ELR (cell line): ENCODE measurements around the gene RANGAP1.
A peak's percentile ranks its signal among the peaks of the same experiment; 100 is the strongest.

Experiments used
- DNase-seq: peaks from one replicate; pipeline ENCODE4 v3.0.0-alpha.2; 2015; ENCODE audit warnings: low read depth

RANGAP1 gene, protein sequence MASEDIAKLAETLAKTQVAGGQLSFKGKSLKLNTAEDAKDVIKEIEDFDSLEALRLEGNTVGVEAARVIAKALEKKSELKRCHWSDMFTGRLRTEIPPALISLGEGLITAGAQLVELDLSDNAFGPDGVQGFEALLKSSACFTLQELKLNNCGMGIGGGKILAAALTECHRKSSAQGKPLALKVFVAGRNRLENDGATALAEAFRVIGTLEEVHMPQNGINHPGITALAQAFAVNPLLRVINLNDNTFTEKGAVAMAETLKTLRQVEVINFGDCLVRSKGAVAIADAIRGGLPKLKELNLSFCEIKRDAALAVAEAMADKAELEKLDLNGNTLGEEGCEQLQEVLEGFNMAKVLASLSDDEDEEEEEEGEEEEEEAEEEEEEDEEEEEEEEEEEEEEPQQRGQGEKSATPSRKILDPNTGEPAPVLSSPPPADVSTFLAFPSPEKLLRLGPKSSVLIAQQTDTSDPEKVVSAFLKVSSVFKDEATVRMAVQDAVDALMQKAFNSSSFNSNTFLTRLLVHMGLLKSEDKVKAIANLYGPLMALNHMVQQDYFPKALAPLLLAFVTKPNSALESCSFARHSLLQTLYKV

DNA sequence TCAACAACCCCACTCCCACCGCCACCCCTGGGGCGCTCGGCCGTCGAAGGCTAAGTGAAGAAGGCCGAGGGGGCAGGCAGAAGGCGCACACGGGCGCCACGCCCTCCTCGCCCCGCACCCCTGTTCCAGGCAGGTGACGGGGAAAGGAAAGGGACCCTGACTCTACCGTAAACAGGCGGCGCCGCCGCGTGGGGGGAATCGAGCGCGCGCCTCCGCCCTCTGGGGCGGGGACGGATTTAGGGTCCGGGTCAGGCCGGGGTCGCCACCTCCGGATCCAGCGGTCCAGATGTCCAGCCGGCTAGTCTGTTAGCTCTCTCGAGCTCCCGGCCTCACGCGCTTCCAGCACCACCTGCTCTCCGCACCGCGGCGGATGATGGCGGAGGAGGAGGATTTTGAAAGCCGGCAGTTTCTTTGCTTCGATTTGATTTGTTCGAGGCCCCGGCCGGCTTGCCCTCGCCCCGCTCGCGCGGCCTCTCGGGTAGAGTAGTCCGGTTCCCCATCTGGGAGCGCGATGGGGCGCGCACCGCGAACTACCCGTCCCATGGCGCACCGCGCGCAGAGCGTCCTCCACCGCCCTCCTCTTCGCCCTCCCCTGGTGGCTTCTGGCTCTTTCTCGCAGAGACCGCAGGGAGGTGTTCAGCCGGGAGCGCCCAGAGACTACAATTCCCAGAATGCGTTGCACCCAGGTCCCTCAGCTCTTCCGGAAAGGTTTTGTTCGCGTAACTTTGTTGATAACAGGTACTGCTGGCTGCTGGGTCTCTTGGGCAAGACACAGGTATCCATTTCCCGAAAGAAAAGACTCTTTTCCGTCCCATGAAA lies at the start of gene RANGAP1:
RANGAP1 (minus strand) TSS at position 368 of the 819 bp plus-strand sequence. CDS start 5,143 bp downstream, outside the sequence.
- DNase-seq: peak; percentile 99

DNA sequence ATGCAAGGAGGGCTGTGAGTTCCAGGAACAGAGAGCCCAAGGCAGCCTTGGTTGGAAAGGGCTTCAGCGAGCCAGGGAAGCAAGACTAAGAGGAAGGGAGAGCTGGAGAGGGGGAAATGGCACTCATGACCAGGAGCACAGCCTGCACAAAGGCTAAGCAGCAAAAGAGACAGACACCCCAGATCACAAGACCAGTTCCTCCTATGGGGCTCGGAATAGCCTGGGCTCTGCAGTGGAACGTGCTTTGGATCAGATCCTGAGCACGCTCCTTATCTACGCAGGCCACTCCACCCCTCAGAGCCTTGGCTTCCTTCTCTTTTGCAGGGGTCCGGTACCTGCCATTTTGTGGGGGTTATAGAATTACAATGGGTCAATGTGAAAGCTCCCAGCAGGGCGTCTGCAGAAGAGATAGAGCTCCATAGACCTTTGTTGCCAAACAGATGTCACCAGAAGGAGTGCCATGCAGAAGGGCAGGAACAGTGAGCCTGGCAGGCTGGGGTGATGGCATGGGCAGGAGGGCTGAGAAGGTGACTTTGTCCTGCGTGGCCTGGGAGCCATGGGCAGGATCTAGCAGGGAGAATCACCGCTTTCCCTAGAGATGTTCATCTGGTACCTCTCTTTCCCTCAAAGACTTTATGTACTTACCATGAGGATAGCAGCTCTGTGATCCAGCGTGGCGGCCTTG lies 49.1 kb upstream of the RANGAP1 start:
- no peak for DNase-seq

DNA sequence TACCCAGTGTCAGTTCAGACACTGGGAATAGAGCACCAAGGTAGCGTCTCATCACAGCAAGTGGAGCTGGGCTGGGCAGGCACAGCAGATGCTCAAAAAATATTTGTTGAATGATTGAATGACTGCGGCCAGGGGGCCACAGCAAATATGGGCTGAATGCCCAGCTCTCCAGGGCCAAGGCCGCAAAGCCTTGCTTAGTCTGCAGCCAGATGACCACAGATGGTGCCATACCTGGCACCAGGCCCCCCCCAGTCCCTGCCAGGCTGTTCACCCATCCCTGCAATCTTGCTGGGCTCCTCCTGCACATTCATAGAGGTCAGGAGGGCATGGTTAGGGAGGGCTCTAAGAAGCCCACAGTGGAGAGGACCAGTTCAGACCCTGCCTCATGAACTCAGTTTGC lies 48.2 kb upstream of the RANGAP1 start:
- DNase-seq: no peak

DNA sequence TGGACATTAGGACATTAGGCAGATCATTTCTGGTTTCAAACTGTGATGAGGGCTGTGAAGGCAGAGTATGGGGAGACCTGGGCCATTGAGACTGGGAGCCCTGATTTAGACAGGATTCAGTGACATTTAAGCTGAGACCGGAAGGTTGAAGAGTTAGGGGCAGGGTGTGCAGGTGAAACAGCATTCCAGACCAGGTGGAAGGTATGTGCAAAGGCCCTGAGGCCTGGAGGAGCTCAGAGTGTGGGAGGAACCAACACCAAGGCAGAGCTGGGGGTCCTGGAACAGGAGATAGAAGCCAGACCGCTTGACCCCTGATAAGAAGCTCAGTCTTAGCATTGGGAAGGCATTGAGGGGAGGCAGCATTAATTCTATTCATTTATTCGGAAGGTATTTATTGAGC lies 47.8 kb upstream of the RANGAP1 start:
- DNase-seq: no peak

DNA sequence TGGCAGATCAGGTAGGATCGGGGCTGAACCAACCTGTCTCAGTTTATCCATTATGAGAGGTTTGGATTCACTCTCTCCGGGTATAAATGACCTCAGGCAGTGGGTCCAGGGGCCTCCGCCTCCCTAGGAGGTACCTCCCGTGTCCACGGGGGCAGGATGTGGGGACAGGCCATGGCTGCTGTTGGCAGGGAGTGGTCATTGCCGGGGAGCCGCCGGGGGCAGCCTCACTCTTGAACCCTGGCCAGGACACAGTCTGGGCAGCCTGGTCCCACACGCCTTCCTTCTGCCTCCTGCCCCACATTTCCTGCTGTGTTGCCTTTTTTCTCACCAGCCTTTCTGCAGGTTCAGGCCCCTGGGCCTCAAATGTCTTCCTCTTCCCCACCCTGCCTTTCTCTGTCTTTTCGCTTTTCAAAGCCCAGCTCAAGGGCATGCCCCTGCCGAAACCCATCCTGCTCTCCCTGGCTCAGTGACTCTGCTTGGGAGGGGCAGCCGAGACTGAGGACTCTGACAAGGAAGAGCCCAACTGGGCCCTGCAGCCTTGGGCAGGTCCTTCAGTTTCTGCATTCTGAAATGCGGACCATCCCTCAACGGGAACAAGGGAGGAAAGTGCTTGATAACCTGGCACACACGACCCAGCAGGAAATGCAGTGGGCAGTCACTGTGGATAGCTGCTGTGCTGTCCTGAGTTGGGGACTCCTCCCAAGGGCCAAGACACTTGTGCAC lies 46.4 kb upstream of the RANGAP1 start:
- DNase-seq: no peak

DNA sequence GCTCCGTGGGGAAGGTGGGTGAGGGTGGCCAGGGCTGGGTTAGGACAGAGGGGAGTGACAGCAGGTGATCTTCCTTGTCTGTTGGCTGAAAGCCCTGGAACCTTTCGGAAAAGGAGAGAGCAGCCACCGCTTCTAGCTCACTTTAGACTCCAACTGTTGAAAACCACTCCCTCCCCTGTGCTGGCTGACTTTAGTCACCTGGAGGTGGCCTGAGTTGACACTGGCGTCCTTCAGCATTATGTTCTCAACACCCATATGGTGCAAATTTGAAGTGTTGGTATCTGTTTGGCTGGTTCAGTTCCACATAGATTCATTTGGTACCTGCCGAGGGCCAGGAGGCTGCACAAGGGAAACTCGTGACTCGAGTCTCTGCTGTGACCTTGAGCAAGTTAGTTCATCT lies 44.2 kb upstream of the RANGAP1 start:
- DNase-seq: no peak

DNA sequence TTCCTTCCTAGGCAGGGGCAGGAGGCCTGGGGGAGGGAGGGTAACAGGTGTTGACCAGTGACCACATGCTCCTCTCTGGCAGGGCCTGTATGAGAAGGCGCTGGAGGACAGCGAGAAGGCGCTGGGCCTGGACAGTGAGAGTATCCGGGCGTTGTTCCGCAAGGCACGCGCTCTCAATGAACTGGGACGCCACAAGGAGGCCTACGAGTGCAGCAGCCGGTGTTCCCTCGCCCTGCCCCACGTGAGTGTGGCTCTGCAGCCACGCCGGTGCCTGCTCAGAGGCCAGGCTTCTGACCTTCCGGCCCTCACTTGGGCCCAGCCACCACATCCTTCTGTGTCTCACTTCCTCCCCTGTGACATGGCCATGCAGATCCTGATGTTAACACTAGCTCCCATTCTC lies 41.1 kb upstream of the RANGAP1 start:
- DNase-seq: peak; percentile 70

DNA sequence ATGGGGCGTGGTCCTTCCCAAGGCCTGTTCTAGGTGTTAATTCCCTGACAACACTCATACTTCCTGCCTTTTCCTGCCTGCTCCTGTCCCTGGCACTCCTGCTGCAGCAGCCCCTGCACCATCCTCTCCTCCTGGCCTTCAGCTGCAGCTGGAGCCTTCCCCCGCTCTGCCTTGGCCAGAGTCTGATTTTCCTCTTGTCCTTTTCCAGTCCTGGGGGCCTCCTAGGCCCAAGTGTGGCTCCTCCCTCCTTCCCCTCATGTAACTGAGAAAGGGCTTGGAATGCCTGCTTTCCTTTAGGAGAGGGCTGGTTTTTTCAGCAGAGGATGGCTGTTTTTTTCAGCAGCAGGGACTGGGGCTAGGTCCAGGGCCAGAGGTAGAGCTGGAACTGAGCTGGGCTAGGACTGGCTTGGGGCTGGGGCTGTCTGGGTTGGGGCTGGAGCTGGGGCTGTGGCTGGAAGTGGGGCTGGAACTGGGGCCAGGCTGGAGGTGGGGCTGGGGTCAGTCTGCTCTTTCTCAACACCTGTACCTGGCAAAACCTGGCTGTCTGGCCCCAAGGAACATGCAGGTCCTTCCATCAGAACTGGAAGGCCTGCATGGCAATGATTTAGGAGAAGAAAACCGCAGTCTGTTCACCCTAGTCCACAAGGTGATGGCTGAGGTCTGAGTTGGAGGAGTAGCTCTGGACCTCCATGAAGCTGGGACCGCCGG lies 39.0 kb upstream of the RANGAP1 start:
- DNase-seq: no peak

DNA sequence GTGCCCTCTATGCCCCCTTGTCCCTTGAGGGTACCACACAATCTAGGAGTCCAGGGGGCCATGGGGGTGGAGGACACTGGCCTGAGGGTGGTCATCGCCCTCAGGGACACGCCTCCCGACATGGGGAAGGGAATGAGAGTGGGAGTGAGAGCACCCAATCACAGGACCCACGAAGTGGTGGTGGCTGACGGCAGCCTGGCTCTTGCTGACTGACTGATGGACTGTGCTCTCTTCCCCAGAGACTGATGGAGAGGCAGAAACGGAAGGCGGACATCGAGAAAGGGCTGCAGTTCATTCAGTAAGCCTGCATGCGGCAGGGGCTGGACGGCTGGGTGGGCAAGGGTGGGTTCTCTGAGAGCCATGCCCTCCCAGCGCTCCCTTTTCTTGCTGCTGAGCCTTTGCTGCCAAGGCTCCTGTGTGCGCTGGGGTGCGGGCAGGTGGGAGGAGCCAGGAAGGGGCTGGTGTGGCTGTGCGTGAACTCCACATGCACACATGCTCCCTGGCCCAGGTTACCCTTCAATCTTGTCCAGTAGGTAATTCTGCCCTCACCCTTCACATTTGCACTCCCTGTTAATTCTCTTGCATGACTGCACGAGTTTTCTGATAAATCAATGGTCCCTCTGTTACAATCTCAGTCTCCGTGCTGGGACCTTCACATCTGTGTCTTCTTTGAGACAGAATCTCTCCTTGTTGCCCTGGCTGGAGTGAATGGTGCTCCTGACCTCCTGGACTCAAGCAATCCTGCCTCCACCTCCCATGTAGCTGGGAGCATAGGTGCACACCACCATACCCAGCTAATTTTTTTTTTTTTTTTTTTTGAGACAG lies 34.6 kb upstream of the RANGAP1 start:
- no peak for DNase-seq

DNA sequence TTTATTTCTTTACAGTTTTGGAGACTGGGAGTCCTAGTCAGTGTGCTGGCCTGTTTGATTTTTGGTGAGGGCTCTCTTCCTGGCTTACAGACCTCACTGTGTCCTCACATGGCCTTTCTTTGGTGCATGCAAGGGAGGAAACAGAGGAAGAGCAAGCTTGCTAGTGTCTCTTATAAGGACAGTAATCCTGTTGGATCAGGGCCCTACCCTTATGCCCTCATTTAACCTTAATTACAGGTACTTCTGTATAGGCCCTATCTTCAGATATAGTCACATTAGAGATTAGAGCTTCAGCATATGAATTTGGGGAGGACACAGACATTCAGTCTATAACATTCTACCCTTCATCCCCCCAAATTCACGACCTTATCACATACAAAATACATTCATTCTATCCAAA lies 29.6 kb upstream of the RANGAP1 start:
- DNase-seq: no peak

DNA sequence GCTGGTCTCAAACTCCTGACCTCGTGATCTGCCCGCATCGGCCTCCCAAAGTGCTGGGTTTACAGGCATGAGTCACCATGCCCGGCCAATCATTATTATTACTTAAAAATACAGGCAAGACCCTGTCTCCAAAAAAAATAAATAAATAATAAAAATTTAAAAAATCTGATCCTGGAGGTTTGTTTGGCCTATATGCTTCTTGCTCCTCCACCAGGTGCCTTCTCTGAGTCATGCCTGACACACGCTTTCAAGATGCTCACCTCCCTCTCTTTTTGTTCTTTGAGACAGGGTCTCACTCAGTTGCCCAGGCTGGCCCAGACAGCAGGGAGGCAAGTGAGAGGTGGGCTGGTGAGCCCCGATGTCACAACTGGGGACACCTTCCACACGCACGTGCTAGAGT lies 28.8 kb upstream of the RANGAP1 start:
- DNase-seq: no peak

DNA sequence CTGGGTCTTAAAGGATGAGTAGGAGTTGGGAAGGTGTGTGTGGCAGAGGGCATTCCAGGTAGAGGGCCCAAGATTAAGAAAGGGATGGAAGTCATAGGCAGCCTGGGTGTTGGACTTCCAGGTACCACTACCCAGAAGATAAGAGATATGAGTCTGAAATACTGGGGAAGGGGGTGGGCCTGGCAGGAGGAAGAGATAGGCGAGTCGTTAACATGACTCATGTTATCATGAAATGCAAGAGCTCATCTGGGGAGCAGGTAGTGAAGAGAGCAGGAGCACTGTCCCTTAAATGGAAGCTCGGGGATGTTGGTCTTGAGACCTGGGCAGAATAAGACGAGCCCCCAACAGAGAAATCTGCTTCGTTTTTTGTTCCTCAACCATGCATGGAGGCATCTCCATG lies 25.5 kb upstream of the RANGAP1 start:
- peak; percentile 32 for DNase-seq

DNA sequence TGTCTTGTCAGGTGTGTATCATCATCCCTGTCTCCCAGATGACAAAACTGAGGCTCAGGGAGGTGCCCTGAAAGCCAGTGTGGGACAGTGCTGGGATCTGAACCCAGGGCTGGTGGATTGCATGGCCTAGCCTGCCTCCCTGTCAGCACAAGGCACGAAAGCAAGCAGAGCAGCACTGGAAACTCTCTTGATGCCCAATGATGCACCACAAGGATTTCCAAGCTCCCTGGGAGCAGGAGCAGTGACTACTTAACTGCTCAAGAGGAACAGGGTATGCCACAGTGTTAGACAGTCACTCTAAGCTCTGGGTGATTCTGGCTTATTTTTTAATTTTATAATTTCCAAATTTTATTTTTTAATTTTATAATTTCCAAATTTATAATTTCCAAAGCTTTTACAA lies 24.3 kb upstream of the RANGAP1 start:
- no peak for DNase-seq

DNA sequence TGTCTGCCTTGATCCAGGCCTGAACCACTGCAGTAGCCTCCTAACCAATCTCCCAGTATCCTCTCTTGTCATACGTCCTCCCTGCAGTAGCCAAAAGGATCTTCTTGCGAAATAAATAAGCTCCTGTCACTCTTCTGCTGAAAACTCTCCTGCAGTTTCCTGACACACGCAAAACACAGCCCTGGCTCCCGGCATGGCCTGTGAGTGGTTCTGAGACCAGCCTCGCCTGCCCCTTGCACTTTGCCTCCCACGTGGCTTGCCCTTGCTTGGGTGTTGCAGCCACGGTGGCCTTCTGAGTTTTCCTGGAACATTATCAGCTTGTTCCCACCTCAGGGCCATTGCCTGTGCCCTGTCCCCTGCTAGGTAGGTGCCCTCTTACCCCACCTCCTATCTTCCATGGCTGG lies 22.6 kb upstream of the RANGAP1 start:
- DNase-seq: no peak

DNA sequence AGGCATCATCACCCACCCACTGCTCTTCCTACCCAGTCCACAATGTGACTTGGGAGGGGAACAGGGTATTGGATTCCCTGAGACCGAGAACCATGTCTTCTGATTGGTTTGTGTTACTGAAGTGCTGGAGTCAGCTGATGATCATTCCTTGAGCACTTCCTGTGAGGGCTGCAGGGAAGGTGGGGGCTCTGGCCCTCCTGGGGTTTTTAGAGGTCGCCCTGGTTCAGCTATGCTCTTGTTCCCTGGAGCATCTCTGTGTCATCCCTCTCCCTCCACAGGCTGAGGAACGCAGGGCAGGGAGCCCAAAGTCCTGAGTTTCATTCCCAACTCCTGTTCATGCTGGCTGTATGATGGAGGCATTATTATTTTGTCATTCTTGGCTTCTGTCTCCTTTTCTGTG lies 22.1 kb upstream of the RANGAP1 start:
- DNase-seq: peak; percentile 79

DNA sequence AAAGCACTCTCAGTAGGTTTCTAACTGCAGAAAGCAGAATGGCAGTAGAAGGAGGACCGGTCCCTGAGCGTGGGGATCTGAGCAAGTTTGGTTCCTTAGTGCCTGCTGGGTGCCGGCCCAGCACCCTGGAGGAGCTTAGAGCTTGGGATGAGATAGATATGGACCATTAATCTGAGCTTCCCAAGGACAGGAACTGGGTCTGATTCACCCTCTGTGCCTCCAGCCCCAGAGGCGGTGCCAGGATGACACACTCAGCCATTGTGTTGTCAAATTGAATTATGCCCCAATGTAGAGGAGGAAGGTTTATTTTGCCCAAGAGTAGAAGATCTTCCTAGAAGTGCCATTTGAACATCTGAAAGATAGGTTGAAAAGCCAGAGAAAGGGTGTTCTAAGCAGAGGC lies 19.7 kb upstream of the RANGAP1 start:
- DNase-seq: peak; percentile 95

DNA sequence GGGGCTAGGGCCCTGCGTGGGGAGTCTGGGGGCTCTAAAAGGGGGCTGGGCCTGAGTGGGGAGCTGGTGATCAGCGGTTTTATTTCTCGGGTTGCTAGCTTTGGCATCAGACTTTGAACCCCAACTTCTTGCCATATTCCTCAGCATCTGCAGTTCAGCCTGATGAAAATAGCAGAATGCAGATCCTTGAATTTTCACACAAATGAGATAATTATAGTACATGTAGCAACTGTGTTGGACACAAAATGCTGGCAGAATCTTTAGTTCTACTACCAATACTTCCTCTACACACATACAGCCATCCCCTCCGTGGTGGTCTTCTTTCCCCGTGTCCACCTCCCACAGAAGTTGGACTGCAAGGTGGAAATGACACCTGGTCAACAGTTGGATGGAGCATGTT lies 16.8 kb upstream of the RANGAP1 start:
- DNase-seq: no peak

DNA sequence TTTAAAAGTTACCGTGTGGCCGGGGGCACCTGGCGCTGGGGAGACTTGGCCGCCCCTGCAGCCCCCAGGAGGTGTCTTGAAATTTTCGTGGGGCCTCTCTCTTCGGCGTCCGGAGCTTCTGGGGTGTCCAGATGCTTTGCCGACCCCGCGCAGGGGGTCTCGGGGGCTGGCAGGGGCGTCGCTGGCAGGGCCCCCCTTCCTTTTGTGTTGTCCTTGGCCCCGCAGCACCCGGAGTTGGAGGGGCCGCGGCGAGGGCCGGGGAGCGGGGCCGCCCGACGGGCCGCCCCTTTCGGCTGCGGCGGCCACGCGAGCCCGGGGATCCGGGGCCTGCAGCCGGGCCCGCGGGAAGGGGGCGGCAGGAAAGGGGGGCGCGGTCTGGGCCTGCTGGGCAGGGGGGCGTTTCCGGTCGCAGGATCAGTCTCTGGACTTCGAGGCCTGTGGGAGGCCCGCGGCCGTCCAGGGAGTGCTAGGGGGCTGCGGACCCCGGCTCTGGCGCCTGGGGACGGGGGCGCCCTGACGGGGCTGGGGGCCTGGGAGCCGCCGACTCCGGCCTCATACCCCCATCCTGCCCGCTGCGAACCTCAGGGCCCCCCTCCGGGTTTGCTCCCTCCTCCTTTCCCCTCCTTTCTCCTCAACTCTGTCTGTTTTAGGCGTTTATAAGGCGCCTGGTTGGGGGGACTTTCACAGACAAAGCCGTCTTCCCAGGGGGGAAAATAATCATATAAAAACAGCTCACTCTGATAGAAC lies 16.2 kb upstream of the RANGAP1 start:
- DNase-seq: peak; percentile 38
